ENCODE measurements around the gene MATCAP1. TPM values are rescaled to one million over a fixed set of nuclear protein-coding genes. Genes with fewer than 3 reads are reported as not detected.

Gene MATCAP1
- total and polyA plus RNA-seq, 2 of the 13 experiments (the other 11 are each of a cell fraction or from before 2014, with no cell fraction given): 11.2 to 24.5 TPM

- no peak for TF ChIP-seq ZIK1 (CRISPR knock-in tag; IDR thresholded peaks at IDR 0.05; ENCODE audit: borderline replicate concordance, low read depth)
- no peak for TF ChIP-seq IRF9 (CRISPR knock-in tag; IDR thresholded peaks at IDR 0.05; ENCODE audit: borderline replicate concordance)
- 0 out of 2 replicates have a peak, but pooled peaks have one; percentile 17 for TF ChIP-seq TEAD2 (CRISPR knock-in tag; IDR thresholded peaks at IDR 0.05)
- no peak for TF ChIP-seq GPN1 (CRISPR knock-in tag; IDR thresholded peaks at IDR 0.05; ENCODE audit: borderline replicate concordance)
- TF ChIP-seq TEF (CRISPR knock-in tag; IDR thresholded peaks at IDR 0.05): no peak
- TF ChIP-seq ZNF367 (CRISPR knock-in tag; IDR thresholded peaks at IDR 0.05; ENCODE audit: borderline replicate concordance): no peak
- TF ChIP-seq ZFP91 (CRISPR knock-in tag; IDR thresholded peaks at IDR 0.05; ENCODE audit: borderline replicate concordance): peak; percentile 62
- TF ChIP-seq DMAP1 (CRISPR knock-in tag; IDR thresholded peaks at IDR 0.05): no peak
- TF ChIP-seq ZBTB3 (CRISPR knock-in tag; IDR thresholded peaks at IDR 0.05; ENCODE audit: borderline replicate concordance, low read depth): no peak
- TF ChIP-seq SNRNP70 (IDR thresholded peaks at IDR 0.05; ENCODE audit: low read depth, low read length): peak; percentile 93
- TF ChIP-seq DZIP1 (CRISPR knock-in tag; IDR thresholded peaks at IDR 0.05): no peak
- no peak for TF ChIP-seq FOSL1 (CRISPR knock-in tag; IDR thresholded peaks at IDR 0.05; ENCODE audit: borderline replicate concordance)
- no peak for TF ChIP-seq ZNF10 (CRISPR knock-in tag; IDR thresholded peaks at IDR 0.05; ENCODE audit: borderline replicate concordance, low read depth)
- no peak for TF ChIP-seq ZNF350 (CRISPR knock-in tag; IDR thresholded peaks at IDR 0.05; ENCODE audit: borderline replicate concordance, low read depth)
- TF ChIP-seq TRIM22 (IDR thresholded peaks at IDR 0.05): no peak
- no peak for TF ChIP-seq ZNF225 (CRISPR knock-in tag; IDR thresholded peaks at IDR 0.05)
- TF ChIP-seq ZNF547 (CRISPR knock-in tag; IDR thresholded peaks at IDR 0.05): no peak
- TF ChIP-seq CREB3 (CRISPR knock-in tag; IDR thresholded peaks at IDR 0.05): no peak
- TF ChIP-seq SSRP1 (CRISPR knock-in tag; IDR thresholded peaks at IDR 0.05): peak; percentile 78; the same call in 1 of the 2 replicates
- TF ChIP-seq ZMYM4 (CRISPR knock-in tag; IDR thresholded peaks at IDR 0.05): no peak
Observed at GRCh38 chr16:67149276-67150046, 34.3 kb downstream of the MATCAP1 start (continued).

Measured in HepG2 (cell line).